ENCODE measurements around the gene EPB41.
"Not testable (repeated sequence)": the region's sequence is repeated elsewhere in the genome, so short reads cannot be mapped to it uniquely, and the experiment has no call there.

The EPB41 gene

DNA sequence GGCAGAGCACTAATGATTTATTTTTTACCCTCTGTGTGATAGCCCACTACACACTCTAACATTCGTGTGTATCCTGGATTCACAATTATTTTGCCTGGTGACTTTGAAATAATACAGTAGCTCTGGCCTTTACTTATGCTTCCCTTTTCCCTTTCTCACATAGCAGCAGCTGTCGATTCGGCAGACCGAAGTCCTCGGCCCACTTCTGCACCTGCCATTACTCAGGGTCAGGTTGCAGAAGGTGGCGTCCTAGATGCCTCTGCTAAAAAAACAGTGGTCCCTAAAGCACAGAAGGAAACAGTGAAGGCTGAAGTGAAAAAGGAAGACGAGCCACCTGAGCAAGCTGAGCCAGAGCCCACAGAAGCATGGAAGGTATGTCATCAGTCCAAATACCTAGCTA, 138.6 kb downstream of the EPB41 start:
- no peak for DNase-seq (ENCODE audit: low read depth)

DNA sequence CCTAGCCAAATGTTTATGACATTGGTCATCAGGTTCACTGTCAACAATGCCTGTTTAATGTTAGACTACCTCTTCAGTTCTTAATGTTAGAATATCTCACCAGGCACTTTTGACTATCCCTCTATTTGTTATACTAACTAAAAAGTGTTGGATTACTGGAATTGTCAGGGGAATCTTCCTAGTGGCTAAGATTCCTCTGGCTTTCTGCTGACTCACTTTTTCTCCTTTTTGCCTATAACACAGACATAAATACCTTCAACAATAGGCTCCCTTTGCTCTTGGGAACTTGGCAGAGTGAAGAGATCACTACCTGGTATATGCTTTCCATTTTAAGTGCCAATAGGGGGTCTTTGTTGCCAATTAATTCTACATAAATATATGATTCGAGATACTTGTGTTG, 140.8 kb downstream of the EPB41 start:
- no peak for DNase-seq (ENCODE audit: low read depth)

DNA sequence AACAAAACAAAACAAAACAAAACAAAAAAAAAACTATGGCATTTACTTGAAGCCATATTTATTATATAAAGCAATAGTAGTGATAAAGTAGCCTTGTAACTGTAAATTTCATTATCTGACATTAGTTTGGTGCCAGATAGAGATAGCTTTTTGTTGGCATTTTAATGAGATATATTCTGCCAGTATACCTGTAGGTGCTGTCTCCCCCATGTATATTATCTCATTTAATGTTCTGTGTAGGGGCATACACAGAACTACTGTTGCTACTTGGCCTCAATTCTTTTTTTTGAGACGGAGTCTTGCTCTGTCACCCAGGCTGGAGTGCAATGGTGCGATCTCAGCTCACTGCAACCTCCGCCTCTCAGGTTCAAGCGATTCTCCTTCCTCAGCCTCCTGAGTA, 141.9 kb downstream of the EPB41 start:
- DNase-seq (ENCODE audit: low read depth): no peak

DNA sequence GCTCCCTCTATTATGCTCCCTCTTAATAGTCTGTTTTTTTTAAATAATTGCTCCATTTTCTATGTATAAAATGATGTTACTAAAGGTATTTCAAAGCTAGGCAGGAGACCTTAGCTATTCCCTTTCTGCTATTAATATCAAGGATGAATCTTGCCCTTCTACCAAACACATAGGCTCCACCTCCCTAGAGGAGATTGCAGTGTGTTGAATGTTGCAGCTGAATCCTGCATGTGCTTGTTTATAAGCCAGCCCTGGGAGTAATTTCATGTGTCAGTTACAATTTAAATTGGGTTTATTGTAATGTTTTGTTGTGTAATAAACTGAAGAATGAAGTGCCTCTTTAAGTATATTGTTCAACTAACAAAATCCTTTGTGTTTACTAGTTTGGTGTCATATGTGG, 143.3 kb downstream of the EPB41 start:
- no peak for DNase-seq (ENCODE audit: low read depth)

DNA sequence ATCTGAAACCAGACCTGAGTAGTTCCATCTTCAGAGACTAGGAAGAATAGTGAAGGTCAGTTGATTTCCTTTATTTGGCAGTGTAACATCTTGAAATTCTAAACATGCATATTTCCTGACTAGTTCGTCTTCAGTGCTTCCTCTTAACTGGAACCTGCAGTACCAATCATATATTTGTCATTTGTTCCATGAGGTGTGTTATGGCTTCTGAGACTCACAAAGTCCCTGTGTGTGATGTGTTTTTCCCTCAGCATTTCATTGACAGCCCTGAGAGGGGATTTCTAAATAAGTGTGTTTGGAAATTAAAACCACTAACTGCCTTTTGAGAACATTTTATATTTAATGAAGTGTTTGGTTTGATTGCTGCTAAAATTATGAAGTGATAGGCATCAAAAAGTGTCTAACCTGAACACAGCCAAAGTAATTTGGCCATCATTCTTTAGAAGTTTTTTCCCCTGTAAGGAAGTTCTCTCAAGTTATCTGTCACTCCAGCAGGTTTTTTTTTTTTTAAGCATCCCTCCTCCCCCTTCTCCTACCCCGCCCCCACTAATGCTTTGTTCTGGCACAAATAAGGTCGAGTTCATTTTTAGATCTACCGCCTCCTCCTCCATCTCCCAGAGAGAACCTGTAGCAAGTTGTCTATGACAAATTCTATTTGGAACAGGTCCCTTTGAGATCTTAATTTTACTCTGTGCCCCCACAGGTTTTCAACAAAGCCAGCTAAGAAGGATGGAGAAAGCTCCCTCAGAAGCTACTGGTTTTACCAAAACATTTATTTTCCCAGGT, 148.0 kb downstream of the EPB41 start:
- DNase-seq (ENCODE audit: low read depth): no peak

DNA sequence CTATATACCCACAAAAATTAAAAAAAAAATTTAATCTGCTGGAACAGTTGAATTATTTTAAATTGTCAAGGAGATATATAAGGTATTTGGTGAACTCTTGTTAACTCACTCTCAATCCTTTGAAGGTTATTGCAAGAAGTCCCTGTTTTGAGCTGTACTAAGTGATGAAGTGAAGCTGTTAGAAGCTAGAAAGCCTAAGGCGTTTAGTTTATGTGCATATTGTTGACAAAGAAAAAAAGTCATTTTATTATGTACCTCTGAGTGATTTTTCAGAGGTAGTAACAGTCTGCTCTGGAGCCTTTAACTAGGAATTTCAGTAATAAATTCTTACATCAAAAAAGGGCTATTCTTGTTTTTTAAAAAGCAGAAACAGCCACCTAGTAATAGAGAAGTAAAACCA, 149.7 kb downstream of the EPB41 start:
- DNase-seq (ENCODE audit: low read depth): no peak

DNA sequence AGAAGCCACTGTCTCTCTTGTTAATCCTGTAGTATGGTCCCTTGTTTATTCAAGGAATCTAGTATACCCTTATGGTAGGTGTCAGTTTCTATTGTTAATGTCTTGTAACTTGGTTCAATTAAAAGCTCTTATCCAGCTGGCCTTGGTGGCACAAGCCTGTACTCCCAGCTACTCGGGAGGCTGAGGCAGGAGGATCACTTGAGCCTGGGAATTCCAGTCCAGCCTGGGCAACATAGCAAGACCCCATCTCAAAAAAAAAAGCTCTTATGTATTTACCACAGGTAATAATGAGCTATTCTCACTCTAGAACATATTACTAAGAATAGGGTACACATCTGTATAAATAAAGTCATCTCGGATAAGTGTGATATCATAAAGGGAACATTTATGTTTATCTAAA, 162.8 kb downstream of the EPB41 start:
- DNase-seq (ENCODE audit: low read depth): no peak

DNA sequence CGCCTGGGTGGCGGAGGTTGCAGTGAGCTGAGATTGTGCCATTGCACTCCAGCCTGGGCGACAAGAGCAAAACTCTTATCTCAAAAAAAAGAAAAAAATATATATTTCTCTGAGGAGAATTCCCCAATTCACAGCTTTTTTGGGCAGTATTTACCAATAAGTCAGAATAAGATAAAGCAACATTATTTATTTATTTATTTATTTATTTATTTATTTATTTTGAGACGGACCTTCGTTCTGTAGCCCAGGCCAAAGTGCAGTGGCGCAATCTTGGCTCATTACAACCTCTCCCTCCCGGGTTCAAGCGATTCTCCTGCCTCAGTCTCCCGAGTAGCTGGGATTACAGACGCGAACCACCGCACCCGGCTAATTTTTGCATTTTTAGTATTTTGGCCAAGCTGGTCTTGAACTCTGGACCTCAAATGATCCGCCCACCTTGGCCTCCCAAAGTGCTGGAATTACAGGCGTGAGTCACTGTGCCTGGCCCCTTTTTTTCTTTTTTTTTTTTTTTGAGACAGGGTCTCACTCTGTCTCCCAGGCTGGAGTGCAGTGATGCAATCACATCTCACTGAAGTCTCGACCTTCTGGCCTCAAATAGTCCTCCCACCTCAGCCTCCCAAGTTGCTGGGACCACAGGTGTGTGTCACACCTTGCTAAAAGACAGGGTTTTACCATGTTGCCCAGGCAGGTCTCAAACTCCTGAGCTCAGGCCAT, 165.7 kb downstream of the EPB41 start:
- not testable (repeated sequence) for DNase-seq (ENCODE audit: low read depth)

DNA sequence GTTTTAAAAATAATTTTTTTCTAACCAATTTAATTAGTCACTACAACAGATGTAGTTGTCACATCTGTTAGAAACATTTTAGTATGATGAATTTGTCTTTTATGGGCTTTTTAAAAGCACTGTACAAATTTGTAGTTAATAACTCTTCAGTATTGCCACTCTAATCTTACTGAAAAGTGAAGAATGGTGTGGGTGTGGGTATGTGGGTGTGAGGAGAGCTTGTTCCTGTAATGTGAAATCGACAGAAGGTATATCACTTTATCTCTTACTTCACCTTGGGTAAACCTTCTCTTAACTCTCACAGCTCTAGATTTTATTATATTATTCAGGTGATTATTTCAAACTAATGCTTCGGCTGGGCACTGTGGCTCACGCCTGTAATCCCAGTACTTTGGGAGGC, 166.8 kb downstream of the EPB41 start:
- DNase-seq (ENCODE audit: low read depth): no peak

DNA sequence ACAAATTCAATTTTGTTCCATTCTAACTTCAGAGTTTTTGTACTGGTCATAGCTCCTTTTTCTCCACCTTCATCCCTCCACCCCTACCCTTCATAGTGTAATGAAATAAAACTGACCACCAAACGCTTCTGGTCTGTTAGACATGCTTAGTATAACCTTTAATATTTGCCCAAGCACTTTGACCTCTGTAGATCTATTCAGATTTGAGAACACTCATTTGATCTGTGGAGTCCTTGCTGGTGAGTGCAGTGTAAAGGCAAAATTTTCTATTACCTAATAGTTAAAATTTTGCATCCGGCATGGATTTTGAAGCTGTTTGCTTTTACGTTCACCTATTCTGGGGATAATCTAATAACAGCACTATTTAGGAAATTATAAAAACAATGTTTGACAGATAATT, 168.2 kb downstream of the EPB41 start:
- DNase-seq (ENCODE audit: low read depth): no peak

DNA sequence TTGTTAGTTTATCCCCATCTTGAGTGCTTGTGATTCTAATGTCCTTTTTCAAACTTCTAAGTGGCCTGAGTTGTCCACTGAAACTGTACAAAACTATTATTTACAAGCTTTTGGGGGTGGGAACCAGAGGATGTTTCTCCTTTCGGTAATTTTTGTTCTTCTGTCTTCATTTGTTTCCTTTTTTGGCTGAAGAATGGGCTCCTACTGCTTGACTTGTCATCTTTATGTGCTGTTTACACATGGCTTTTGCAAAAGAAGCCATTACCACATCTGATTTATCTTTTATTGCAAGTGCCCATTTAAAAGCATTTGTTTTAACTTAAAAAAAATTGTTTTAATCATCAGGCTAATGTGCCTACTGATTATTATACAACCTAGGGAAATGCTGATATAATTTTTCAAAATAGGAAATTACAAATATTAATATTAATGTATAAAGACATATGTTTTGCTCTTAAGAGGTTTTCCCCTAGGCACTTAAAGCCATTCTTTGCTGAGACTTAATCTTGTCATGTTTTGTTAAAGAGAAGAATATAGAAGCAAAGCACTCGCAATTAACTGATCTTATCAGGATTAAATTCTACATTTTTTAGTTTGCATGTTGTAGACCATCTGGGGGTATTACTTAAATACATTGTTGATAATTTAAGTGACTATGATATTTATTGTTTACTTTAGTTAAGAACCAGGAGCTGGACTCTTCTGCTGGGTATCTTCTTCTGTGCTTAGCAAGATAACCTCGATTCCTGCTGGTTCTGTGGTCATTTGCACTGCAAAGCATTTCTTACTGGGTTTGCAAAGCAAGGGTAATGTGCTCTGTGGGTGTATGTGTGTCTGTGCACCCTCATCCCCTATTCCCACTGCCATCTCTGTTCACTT, 169.2 kb downstream of the EPB41 start:
- DNase-seq (ENCODE audit: low read depth): no peak

DNA sequence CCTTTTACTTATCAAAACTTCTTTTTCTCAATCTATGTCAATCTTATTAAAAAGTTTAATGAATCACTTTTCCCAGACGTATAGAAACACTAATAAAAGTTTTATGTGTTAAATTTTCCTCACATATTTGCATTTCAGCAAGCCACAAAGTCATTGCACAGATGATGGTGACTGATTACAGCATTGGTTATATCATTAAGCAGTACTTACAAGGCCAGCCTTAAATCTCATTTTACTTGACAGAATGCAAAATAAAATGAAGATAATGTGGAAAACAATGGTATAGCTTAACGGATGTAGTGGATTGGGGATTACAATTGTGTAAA, 169.8 kb downstream of the EPB41 start:
- no peak for DNase-seq (ENCODE audit: low read depth)

DNA sequence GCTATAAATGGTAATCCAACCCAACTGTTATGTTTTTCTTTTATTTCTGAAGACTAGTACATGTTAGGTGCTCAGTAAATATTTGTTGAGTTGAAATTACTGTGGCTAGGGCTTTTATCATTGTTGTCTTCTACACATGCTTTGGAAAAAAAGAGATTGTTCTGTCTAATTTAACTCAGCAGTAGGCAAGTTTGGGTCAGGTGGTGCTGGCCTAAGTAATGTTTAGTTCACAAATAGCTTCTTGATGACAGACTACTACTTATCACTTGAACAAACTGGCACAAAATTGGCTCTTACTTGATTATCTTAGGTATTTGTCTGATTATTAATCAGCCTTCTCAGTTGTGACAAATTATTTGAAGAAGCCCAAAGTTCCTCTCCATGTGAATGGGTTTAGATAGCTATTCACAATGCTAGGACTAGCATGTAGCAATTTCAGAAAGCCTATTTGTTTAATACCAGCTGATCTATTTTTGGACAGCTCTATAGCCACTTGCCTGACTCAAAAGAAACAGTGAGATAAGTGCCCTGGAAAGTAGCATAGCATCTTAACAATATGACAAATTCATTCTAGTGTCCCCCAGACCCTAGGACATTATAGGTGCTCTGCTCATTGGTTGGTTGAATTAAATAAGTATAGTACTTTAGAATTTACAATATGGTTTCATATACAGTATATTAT, 176.7 kb downstream of the EPB41 start:
- DNase-seq (ENCODE audit: low read depth): no peak

DNA sequence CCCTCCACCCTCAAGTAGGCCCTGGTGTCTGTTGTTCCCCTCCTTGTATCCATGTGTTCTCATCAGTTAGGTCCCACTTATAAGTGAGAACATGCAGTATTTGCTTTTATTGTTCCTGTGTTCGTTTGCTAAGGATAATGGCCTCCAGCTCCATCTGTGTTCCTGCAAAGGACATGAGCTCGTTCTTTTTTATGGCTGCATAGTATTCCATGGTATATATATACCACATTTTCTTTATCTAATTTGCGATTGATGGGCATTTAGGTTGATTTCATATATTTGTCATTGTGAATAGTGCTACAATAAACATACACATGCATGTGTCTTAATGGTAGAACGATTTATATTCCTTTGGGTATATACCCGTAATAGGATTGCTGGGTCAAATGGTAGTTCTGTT, 178.3 kb downstream of the EPB41 start:
- DNase-seq (ENCODE audit: low read depth): not testable (repeated sequence)

DNA sequence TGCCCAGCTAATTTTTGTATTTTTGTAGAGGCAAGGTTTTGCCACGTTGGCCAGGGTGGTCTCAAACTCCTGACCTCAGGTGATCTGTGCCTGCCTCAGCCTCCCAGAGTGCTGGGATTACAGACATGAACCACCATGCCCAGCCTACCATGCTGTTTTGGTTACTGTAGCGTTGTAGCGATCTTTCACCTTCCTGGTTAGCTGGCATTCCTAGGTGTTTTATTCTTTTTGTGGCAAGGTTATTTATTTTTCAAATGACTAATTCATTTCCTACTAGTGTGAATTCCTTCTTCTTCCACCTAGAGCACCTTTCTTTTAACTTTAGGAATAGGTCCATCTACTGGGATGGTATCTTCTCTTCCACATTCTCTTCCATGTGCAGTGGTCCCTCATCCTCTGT, 180.1 kb downstream of the EPB41 start:
- no peak for DNase-seq (ENCODE audit: low read depth)

DNA sequence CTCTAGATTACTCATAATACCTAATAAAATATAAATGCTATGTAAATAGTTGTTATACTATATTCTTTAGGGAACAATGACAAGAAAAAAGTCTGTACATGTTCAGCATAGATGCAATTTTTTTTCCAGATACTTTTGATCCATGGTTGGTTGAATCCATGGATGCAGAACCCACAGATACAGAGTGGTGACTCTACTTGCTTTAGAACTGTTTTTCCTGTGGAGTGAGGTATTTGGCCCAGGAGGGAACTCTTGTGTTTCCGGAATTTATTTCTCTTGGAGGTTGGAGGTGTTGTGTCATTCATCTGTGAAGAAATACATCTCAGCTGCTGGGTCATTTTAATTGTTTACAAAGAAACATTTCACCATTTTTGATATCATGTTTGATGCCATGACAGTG, 180.6 kb downstream of the EPB41 start:
- DNase-seq (ENCODE audit: low read depth): no peak

DNA sequence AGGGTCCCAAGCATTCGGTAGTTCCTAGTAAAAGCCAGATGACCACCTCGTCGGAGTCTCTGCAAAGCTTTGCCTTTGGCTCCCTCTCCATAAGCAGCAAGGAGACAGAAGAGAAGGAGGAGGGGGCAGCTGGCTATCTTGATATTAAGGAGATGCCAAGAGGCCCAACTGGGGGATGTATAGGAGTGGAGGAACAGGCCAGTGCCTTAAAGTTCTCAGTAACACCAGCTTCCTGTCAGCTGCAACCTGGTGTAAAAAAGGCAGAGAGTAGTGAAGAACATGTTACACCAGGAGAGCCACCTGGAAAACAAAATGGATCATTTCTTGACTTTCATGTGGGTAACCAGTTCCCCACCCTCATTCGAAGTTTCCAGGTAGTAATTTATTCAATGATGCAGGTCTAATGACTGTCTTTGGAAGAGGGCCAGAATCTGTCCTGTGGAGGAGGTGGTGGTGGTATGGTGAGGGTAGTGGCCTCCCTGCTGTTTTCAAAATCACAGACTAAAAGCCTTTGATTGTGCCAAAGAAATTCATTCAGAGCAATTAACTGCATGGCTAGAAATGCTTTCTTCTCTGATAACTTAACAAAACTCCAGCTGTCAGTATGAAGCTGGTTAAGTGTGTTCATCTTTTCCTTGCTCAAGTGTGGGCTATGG, 182.0 kb downstream of the EPB41 start:
- DNase-seq (ENCODE audit: low read depth): no peak

DNA sequence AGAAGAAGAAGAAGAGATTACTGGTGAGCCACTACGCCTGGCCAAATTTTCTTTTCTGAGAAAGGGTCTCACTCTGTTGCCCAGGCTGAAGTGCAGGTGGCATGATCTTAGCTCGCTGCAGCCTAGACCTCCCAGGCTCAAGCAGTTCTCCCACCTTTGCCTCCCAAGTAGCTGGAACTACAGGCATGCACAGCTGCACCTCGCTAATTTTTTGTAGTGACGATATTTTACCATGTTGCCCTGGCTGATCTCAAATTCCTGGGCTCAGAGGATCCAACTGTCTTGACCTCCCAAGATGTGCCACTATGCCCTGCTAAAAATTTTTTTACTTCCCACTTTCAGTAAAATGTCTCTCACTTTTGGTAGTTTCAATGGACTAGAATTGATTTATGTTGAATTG, 184.9 kb downstream of the EPB41 start:
- DNase-seq (ENCODE audit: low read depth): no peak

DNA sequence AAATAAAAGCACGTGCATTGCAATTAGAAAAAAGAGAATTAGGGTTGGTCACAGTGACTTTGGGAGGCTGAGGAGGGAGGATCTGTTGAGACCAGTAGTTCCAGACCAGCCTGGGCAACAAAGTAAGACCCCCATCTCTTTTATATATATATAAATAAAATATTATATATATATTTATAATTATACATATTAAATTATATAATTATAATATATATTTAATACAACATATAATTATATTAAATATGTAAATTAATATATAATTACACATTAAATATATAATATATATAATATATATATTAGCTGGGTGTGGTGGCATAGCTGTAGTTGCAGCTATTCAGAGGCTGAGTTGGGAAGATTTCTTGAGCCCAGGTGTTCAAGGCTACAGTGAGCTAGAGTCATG, 186.1 kb downstream of the EPB41 start:
- no peak for DNase-seq (ENCODE audit: low read depth)

DNA sequence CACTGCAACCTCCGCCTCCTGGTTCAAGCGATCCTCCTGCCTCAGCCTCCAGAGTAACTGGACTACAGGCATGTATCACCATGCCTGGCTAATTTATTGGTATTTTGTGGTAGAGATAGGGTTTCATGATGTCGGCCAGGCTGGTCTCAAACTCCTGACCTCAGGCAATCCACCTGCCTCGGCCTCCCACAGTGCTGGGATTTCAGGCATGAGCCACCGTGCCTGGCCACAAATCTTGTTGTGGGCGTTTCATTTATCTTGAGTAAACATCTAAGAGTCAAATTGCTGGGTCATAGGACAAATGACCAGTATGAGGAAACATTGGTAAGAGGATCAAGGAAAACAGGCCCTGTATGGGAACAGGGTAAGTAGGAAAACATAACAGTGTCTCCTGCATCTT, 191.5 kb downstream of the EPB41 start:
- DNase-seq (ENCODE audit: low read depth): no peak

DNA sequence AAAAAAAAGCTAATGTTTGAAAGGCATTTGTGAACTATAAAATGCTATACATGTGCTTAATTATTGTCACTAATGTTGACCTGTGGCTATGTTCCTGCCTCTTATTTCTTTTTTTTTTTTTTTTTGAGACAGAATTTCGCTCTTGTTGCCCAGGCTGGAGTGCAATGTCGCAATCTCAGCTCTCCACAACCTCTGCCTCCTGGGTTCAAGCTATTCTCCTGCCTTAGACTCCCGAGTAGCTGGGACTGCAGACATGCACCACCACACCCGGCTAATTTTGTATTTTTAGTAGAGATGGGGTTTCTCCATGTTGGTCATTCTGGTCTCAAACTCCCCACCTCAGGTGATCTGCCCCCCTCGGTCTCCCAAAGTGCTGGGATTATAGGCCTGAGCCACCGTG, 193.7 kb downstream of the EPB41 start:
- DNase-seq (ENCODE audit: low read depth): not testable (repeated sequence)

Measured in fibroblast of the conjunctiva (primary cell).